Keratinocyte (primary cell): ENCODE data around the gene VPS35L. TPM values are rescaled to one million over a fixed set of nuclear protein-coding genes. Genes with fewer than 3 reads are reported as not detected.
A peak's percentile ranks its signal among the peaks of the same experiment; 100 is the strongest.

Experiments used
- DNase-seq: peaks from one replicate; pipeline ENCODE4 v3.0.0-alpha.2; 2011; ENCODE audit warnings: low read depth, missing footprints, low spot score
- FAIRE-seq: peaks from 2 replicates; lab custom pipeline; 2011; peaks lifted over from hg19 to GRCh38; lab: Jason Lieb, UNC
- H2AFZ ChIP-seq: 2 replicates; pipeline ENCODE4 v1.6.0; 2012; ENCODE audit warnings: low read length, control low read depth, inconsistent platforms; ENCODE audit not compliant: control insufficient read depth
- H3K27ac ChIP-seq: 2 replicates; pipeline ENCODE4 v1.5.1; 2011; ENCODE audit warnings: low read length; ENCODE audit not compliant: control insufficient read depth, insufficient read depth
- H3K27me3 ChIP-seq: 3 replicates; pipeline ENCODE4 v1.6.0; 2011; ENCODE audit warnings: low read length; ENCODE audit not compliant: control insufficient read depth, insufficient read depth; ENCODE audit errors: extremely low read depth
- H3K36me3 ChIP-seq, 2 experiments: 2 replicates in 1 of 2; 3 replicates in 1 of 2; pipeline ENCODE4 v1.5.1; 2011; ENCODE audit warnings: low read length in 2 of 2, mild to moderate bottlenecking in 1 of 2; ENCODE audit not compliant: control insufficient read depth in 2 of 2, insufficient read depth in 2 of 2; ENCODE audit errors: extremely low read depth in 1 of 2
- H3K4me1 ChIP-seq: 3 replicates; pipeline ENCODE4 v1.5.1; 2011; ENCODE audit warnings: low read length; ENCODE audit not compliant: control insufficient read depth, insufficient read depth; ENCODE audit errors: extremely low read depth
- H3K4me2 ChIP-seq: 3 replicates; pipeline ENCODE4 v1.6.0; 2011; ENCODE audit warnings: low read depth, low read length; ENCODE audit not compliant: control insufficient read depth, insufficient read depth; ENCODE audit errors: extremely low read depth
- H3K4me3 ChIP-seq, 3 experiments: fragments of 200-600 bp in 1 of 3; sonication (generic) in 1 of 3; 2 replicates in 2 of 3; 3 replicates in 1 of 3; pipeline ENCODE4 v1.5.1; 2011 to 2016; ENCODE audit warnings: low read length in 3 of 3, mild to moderate bottlenecking in 3 of 3, control low read depth in 2 of 3, inconsistent platforms in 1 of 3, low read depth in 1 of 3, mixed read lengths in 1 of 3, mixed run types in 1 of 3, moderate library complexity in 1 of 3; ENCODE audit not compliant: control insufficient read depth in 2 of 3, insufficient read depth in 2 of 3; ENCODE audit errors: extremely low read depth in 1 of 3
- H3K79me2 ChIP-seq: 2 replicates; pipeline ENCODE4 v1.6.0; 2012; ENCODE audit warnings: low read length; ENCODE audit not compliant: control insufficient read depth, insufficient read depth
- H3K9ac ChIP-seq: 3 replicates; pipeline ENCODE4 v1.6.0; 2011; ENCODE audit warnings: low read length; ENCODE audit not compliant: control insufficient read depth, insufficient read depth; ENCODE audit errors: extremely low read depth
- H3K9me1 ChIP-seq: 3 replicates; pipeline ENCODE4 v1.6.0; 2011; ENCODE audit warnings: low read length; ENCODE audit not compliant: control insufficient read depth, insufficient read depth; ENCODE audit errors: extremely low read depth
- H3K9me3 ChIP-seq: 2 replicates; pipeline ENCODE4 v1.5.1; 2012; ENCODE audit warnings: low read depth, low read length; ENCODE audit not compliant: control insufficient read depth
- H4K20me1 ChIP-seq: 3 replicates; pipeline ENCODE4 v1.6.0; 2011; ENCODE audit warnings: low read length; ENCODE audit not compliant: control insufficient read depth, insufficient read depth; ENCODE audit errors: extremely low read depth
- CTCF ChIP-seq, 3 experiments: IDR thresholded peaks in 1 of 3; conservative IDR thresholded peaks in 1 of 3; optimal IDR thresholded peaks in 1 of 3; 2 replicates in 2 of 3; 3 replicates in 1 of 3; pipeline versions ENCODE3 to v1.5.1; 2011; ENCODE audit warnings: low read length in 3 of 3, mild to moderate bottlenecking in 3 of 3, moderate library complexity in 2 of 3, control low read depth in 1 of 3, inconsistent platforms in 1 of 3; ENCODE audit not compliant: insufficient read depth in 2 of 3; ENCODE audit errors: extremely low read depth in 1 of 3
- EZH2 ChIP-seq: IDR thresholded peaks from one replicate; pipeline ENCODE4 v1.6.1; 2012; ENCODE audit warnings: inconsistent platforms, mild to moderate bottlenecking, low read length, moderate library complexity
- dilution Hi-C: fragments of 300-500 bp; cut with MboI; formaldehyde crosslinking; loops from one replicate; pipeline ENCODE4 v1.7.0; 2020; ENCODE audit warnings: low sequenced_read_pairs; ENCODE audit not compliant: extremely low pct_ligation_motif_present
- polyA plus RNA-seq, 5 experiments: library from polyadenylated mRNA; depleted of rRNA in 3 of 5; stranded (reverse) in 3 of 5; stranded (forward) in 1 of 5; unstranded in 1 of 5; fragments of >200 nt; gene quantifications; 1 replicate in 1 of 5; 2 replicates in 3 of 5; 3 replicates in 1 of 5; pipeline versions ENCODE4 v1.2.1 to v1.2.3, GENCODE V29; 2011 to 2012; ENCODE audit warnings: missing spikeins in 2 of 5, low read depth in 1 of 5, low replicate concordance in 1 of 5

The VPS35L gene
- polyA plus RNA-seq, 1 donor (not counting 4 experiments of a cell fraction or from before 2014, with no cell fraction given): 22.1 TPM

GRCh38 chr16:19595043-19595767, 39.7 kb downstream of the VPS35L start:
- peak overlapping the region; percentile 36 for H2AFZ ChIP-seq
- TF ChIP-seq CTCF (optimal IDR thresholded peaks at IDR 0.05 in 1 of 3, IDR thresholded peaks at IDR 0.05 in 1 of 3, conservative IDR thresholded peaks at IDR 0.05 in 1 of 3; ENCODE audit: extremely low read depth in 1 of 3, insufficient read depth in 2 of 3, low read length in 3 of 3) (no peak), EZH2 (no peak)
- H3K79me2 ChIP-seq: no peaks in the 10 kb centered on the region
- peak overlapping the region; percentile 26 for H3K27ac ChIP-seq
- H3K4me2 ChIP-seq: peak overlapping the region; percentile 28
- H3K9ac ChIP-seq: no peak overlapping the region
- H3K9me3 ChIP-seq: no peaks in the 10 kb centered on the region
- dilution Hi-C loops: no loop called here
- no peaks in the 10 kb centered on the region for H4K20me1 ChIP-seq
- DNase-seq: peak; percentile 50
- H3K36me3 ChIP-seq: peaks cover 6 to 8% of the 10 kb centered on the region in 2 experiments
- no peak overlapping the region for H3K4me3 ChIP-seq
- H3K27me3 ChIP-seq: no peaks in the 10 kb centered on the region
- H3K4me1 ChIP-seq: peaks cover 10% of the 10 kb centered on the region
- H3K9me1 ChIP-seq: no peaks in the 10 kb centered on the region
- FAIRE-seq: peak; percentile 80

GRCh38 chr16:19598805-19599510, 43.5 kb downstream of the VPS35L start:
- Histone ChIP-seq H2AFZ (no peak overlapping the region), H3K9me3 (no peaks in the 10 kb centered on the region), H3K4me1 (peaks cover 10% of the 10 kb centered on the region), H3K27me3 (no peaks in the 10 kb centered on the region), H3K4me3 (no peak overlapping the region), H3K27ac (no peak overlapping the region), H3K79me2 (no peaks in the 10 kb centered on the region), H3K9ac (no peak overlapping the region), H4K20me1 (no peaks in the 10 kb centered on the region), H3K36me3 (peaks cover 1 to 11% of the 10 kb centered on the region in 2 experiments), H3K9me1 (no peaks in the 10 kb centered on the region), H3K4me2 (no peak overlapping the region)
- DNase-seq (no peak), FAIRE-seq (no peak)
- dilution Hi-C loops: no loop called here
- TF ChIP-seq CTCF (optimal IDR thresholded peaks at IDR 0.05 in 1 of 3, IDR thresholded peaks at IDR 0.05 in 1 of 3, conservative IDR thresholded peaks at IDR 0.05 in 1 of 3; ENCODE audit: extremely low read depth in 1 of 3, insufficient read depth in 2 of 3, low read length in 3 of 3) (no peak), EZH2 (no peak)
